Posterior cingulate gyrus (tissue), 11 donors: ENCODE measurements around the gene PIP4K2B.
A peak's percentile ranks its signal among the peaks of the same experiment; 100 is the strongest.

Experiments
- DNase-seq, 10 donors: peaks; one replicate each; pipeline versions ENCODE4 v3.0.0 to v3.0.0-alpha.2; 2020 to 2021; ENCODE audit warnings: mixed read lengths in 3 of 10
- intact Hi-C: fragments of 100-400 bp; cut with DNase I; formaldehyde crosslinking; loops from one replicate; pipeline ENCODE4 v1.15.1; 2023

PIP4K2B gene

DNA sequence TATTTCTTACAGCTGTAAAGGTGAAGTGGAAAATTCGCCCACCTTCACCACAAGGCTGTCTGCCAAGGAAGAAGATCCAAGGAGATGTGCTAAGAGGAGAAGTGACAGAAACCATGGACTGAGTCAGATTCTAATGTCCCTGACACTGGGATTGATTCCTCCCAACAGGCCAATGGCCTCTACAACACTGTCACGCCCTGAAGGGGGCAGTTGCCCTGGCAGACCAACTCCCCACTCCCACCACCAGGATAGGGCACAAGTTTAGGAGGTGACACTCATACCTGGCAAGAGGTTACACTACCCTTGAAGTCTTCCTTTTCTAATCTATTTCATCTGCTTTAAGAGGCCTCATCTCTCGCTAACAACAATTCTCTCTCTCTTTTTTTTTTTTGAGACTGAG, 16.1 kb downstream of the PIP4K2B start:
- DNase-seq, result no peak
- intact Hi-C loops, result no loop called here

DNA sequence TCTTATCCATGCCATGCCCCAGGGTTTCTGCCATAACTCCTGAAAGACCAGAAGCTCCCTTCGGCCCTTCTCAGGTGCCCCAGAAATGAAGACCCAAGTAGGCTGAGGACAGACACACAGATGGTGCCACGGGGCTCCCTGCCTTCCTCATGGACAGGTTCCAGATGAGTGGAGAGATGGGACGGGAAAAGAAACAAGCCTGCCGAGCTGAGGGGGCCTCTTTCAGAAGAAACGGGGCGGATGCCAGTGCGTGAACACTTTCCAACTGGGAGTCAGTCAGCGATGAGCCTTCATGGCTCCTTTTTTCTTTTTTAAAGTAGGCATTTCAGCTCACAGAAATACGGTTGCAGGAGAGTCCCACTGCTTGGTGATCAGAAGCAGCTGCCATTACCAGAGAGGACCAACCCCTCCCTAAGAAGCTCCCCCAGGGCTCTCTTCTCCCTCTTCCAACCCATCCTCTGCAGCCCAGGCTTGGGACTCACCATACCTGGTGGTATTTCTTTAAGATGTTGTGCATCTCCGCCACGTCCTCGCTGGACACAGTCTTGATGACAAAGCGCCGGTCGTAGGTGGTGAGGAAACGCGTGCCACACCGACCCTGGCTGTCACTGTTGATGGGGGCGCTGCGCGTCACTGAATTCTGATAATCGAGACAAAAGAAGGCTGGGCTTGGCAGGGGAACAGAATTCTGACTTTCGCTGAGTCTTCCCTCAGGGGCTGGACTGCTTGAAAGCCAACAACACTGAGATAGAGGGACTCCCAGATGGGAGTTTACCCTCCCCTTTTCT, 19.2 kb downstream of the PIP4K2B start:
- intact Hi-C loops, result loop anchor here (10.0 kb wide), 1 partner anchor 55 kb away; no protein-coding TSS in a partner anchor
- DNase-seq, result peak in 7 of 10 donors; percentile 9 to 83 (median 54)

DNA sequence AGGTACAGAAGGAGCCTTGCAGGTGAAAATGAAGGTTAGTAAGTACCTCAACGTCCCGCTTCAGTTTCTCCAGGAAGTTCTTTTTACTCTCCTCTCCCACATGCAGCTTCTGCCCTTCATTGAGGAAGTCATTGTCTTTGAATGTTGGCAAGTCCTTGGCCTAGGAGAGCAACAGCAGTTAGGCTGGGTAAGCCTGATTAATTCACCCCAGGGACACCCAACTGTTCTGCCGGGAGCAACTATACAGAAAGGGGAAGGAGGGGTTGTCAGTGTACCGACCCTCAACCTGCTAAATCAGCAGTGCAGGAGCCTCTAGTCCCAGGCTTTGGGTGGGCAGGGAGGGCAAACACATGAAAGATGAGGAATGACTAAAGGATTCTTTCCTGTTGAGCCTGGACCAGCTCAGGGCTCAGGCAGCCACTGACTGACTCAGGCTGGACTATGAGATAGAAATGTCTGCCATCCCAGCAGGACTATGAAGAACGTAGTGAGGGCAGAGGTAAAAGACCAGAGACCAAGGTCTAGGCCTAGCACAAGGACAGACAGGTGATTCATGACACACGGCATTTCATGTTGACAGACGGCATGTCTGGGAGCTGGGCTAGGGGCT, 21.6 kb downstream of the PIP4K2B start:
- intact Hi-C loops, result loop anchor here (10.0 kb wide), 1 partner anchor 57 kb away; no protein-coding TSS in a partner anchor

DNA sequence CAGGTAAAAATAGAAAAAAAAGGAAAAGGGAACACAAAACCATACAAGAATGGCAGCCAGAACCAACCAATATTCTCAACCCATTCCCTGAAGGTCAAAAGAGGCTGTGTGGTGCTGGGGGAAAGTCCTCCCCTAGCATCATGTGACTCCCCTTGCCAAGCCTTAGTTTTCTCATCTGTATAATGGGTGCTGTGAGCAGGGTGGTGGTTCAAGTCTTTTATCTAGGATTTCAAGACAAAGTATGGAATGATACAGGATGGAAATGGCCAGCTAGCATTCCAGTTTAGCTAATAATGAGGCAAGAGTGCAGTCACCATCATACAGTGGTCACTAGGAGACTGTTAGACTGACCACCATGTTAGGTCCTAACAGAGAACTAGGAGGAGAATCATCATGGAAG, 26.1 kb downstream of the PIP4K2B start:
- no peak for DNase-seq
- intact Hi-C loops, result loop anchor here (10.0 kb wide), 1 partner anchor 62 kb away; no protein-coding TSS in a partner anchor

More for the DNA sequence above, 21.6 kb downstream of the PIP4K2B start:
- DNase-seq, result peak in 2 of 10 donors; percentile 8 to 24

DNA sequence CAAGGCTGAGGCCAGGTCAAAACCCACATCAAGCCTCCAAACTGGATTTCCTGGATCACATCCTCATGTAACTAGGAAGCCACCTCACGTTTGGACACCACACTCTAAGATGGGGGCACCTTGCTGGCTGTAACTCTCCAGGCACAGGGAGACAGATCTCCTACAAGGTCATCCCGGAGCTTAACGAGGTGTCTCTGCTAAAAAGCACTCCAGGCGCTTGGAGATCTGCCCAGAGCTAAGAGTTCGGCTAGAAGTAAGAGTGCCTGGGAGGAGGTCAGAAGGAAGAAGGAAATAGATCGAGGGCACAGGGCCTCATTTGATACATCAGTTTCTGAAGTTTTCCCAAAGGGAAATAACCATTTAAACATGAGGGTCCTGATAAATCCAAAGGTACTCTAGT, 30.9 kb downstream of the PIP4K2B start:
- DNase-seq, result peak in 1 of 10 donors; percentile 16
- intact Hi-C loops, result no loop called here

DNA sequence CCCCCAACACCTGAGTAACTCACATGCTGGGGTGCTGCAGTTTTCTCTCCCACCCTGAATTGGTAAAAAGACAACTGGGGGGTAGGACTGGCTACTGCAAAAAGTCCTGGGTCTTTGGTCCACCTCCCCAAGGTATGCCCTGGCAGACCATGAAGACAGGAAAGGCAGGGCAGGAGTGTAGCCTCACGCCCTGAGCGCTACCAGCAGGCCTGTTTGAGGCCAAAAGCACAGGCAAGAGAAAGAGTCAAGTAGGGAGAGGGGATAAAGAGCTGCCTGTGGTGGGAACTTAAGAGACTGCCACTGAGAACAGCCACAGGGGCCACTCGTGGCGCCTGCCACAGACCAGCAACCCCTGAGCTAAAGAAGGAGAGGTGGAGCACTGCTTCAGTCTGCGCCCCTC, 33.0 kb downstream of the PIP4K2B start:
- intact Hi-C loops, result no loop called here
- peak in 2 of 10 donors; percentile 52 to 55 for DNase-seq

DNA sequence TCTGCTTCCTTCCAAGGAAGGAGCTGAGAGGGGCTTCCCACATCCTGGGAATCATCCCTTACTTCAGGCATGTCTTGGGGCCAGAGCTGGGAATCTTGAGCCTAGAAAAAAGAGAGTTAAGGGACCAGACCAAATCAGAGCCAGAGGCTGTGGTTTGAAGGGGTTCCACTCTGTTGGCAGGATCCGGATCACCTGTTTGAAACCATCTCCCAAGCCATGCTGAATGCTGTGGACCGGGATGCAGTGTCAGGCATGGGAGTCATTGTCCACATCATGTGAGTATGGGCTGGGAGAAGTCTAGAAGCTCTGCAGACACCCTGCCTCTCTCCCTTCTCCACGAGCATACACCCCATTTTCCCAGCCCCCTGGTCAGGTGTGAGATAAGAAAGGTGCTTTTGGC, 37.1 kb downstream of the PIP4K2B start:
- intact Hi-C loops, result no loop called here
- peak in 2 of 10 donors; percentile 7 to 12 for DNase-seq

DNA sequence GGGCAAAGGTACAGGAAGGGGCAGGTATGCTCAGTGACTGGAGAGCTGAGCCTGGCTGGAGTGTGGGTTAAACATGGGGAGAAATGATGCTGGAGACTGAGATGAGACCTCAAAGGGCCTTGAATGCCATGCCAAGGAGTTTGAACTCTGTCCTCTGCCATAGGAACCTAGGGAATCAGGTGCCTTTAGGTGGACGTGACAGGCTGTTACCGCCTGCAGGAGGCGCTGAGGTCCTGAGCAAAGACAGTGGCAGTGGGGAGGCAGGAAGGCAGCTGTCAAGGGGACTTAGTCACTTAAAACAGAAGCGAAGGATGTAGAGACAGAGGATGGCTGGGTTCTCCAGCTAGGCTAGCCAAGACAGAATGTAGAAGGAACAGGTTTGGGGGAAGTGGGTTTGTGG, 37.7 kb downstream of the PIP4K2B start:
- DNase-seq, result peak in 3 of 10 donors; percentile 6 to 35 (median 8)
- intact Hi-C loops, result no loop called here

DNA sequence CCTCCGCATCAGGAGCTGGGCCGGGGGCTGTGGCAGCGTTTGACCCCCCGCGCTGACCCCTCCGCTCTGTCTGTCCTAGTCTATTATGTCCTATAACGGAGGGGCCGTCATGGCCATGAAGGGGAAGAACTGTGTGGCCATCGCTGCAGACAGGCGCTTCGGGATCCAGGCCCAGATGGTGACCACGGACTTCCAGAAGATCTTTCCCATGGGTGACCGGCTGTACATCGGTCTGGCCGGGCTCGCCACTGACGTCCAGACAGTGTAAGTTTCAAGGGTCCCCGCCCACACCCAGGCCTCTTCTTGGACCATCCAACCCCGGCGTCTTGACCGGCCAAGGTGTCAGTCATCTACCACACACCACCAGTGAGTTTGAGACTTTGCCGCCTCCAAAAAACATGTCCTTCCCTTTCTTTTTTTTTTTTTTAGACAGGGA, 46.3 kb downstream of the PIP4K2B start:
- intact Hi-C loops, result loop anchor here (5.0 kb wide), 1 partner anchor 44 kb away; the partner anchor contains the start of gene PIP4K2B

DNA sequence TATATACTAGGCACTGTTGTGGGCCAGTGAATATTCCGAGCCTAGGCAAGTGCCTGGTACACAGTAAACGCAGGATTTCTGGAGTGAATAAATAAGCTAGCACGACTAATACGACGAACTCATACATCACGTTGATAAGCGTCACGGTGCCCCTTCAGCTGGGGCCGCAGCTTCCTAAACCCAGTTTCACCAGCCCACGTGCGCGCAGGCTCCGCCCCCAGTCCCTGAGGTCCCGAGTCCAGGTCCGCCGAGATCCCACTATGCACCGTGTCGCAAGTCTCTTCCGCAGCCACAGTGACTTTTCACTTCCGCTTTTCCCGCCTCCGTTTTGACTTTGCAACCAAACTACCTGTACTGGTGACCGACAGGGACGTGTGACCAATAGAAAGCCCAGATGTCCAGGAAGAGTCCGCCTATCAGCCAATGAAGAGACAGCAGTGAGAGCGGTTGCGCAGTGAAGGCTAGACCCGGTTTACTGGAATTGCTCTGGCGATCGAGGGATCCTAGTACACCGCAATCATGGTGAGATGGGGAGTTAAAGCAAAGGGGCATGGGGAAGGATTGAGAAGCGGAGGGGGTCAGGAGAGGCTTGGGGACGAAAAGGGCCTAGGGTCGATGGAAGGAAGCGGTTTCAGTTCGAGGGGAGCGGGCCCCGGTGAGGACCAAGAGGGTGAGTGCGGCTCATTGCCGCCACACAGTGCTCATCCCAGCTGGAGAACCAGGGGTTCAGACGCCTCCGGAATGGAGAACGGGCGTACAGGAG, 46.9 kb downstream of the PIP4K2B start, which contains the start of gene PSMB3:
Gene PSMB3 (plus strand): TSS at position 434 of the 763 bp plus-strand sequence. CDS start 86 bp downstream, at position 520.
- intact Hi-C loops, result loop anchor here (5.0 kb wide), 1 partner anchor 45 kb away; the partner anchor contains the start of gene PIP4K2B
- peak; percentile 95 to 99 (median 98) for DNase-seq

More for the DNA sequence above, 46.3 kb downstream of the PIP4K2B start:
- peak in 1 of 10 donors; percentile 76 for DNase-seq

DNA sequence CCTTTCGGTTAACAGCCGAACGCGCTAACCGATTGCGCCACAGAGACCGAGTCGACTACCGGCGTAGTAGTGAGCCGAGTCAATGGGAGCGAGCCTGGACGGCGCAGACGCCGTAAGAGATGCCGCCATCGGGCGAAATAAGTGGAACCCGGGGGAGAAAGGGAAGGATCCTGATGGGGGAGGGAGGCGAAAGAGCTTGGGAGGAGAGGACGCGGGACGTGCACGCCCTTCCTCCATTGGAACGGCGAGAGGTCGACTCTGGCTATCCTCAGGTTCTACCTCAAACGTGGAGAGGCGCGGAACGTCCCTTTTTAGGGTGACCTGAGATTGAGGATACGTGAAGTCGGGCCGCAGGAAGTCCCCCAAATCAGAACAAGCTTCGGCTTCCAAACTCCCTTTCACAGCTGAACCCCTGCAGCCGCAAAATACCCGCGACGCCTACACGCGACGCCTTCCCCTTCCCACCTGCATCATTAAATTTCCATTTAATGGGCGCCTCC, 47.5 kb downstream of the PIP4K2B start:
- peak; percentile 69 to 98 (median 84) for DNase-seq
- intact Hi-C loops, result loop anchor here (5.0 kb wide), 1 partner anchor 45 kb away; the partner anchor contains the start of gene PIP4K2B

DNA sequence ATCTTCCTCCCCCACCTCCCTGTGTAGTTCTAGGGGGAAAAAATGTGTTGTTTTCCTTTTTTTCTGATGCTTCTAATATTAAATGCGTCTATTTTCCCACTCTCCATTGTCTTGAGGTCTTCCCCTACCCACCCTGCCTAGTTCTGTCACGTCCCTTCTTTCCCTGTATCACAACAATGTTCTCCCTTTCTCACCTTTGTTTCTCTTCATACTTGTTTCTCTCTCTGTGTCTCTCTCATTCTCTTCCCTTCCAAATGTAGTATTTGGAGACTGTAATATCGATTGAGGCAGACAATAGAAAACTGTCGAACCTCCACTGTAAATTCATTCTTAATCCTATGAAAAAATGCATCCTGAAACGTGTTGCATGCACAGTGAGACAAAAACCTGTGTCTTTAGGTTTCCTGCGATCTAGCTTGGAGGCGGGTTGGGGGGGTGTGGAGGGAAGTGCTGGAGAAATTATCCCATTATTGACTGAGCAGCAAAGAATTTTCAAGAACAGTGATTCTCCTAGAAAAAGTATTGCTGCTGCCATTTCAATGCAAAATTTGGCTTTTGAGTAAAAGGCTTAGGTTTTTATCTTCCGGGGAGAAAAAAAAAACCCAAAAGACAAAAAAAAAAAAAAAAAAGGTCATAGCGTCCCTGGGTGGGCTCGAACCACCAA, 48.1 kb downstream of the PIP4K2B start:
- no peak for DNase-seq
- intact Hi-C loops, result loop anchor here (5.0 kb wide), 1 partner anchor 46 kb away; the partner anchor contains the start of gene PIP4K2B

DNA sequence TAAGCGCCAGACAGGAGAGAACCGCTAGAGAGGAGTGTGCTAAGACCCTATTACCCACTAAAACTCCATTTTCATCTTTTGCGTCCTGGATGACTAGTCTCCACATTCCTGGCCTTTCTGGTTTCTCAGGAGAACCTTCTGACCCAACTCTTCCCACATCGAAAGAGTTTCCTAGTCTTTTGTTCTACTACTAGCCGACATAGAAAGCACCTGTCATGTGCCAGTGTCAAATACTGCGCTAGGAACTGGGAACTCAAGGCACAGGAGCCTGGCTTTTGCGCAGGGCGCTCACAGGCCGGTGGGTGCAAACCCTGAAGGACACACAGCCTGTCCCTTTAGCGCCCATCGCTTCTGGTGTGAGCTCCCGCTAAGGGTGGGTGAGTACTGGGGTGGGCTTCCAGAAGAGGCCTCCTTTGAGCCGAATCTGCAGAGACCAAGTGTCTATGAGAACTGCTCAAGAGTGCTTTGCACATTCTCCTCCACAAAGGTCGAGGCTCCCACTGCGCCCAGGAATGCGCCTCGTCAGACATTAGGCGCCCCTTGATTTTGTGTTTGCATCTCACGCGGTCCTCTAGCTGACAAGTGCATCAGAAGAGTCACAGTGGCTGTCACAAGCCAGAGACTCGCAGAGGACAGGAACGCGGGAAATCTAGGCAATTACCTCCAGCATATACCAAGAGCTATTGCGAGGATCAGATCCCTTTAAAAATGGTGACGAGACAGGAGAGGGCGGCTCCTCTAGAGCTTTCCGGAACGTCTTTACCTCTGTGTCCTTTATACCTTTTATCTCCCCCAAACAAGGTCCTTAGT, 48.8 kb downstream of the PIP4K2B start:
- DNase-seq, result peak in 3 of 10 donors; percentile 73 to 83 (median 81)
- intact Hi-C loops, result loop anchor here (5.0 kb wide), 1 partner anchor 47 kb away; the partner anchor contains the start of gene PIP4K2B

DNA sequence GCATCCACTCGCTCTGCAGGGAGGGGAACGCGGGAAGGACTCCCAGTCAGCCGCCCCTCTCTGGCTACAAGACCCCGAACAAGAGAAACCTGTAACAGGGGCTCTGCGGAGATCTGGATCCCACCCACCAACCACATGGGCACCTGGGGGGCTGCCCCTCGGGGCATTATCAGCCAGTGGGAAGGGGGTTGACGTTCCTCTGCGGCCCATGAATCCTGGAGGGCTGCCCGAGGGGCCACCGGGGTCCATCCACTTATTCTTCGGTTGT, 49.4 kb downstream of the PIP4K2B start:
- intact Hi-C loops, result loop anchor here (5.0 kb wide), 1 partner anchor 47 kb away; the partner anchor contains the start of gene PIP4K2B
- DNase-seq, result no peak

DNA sequence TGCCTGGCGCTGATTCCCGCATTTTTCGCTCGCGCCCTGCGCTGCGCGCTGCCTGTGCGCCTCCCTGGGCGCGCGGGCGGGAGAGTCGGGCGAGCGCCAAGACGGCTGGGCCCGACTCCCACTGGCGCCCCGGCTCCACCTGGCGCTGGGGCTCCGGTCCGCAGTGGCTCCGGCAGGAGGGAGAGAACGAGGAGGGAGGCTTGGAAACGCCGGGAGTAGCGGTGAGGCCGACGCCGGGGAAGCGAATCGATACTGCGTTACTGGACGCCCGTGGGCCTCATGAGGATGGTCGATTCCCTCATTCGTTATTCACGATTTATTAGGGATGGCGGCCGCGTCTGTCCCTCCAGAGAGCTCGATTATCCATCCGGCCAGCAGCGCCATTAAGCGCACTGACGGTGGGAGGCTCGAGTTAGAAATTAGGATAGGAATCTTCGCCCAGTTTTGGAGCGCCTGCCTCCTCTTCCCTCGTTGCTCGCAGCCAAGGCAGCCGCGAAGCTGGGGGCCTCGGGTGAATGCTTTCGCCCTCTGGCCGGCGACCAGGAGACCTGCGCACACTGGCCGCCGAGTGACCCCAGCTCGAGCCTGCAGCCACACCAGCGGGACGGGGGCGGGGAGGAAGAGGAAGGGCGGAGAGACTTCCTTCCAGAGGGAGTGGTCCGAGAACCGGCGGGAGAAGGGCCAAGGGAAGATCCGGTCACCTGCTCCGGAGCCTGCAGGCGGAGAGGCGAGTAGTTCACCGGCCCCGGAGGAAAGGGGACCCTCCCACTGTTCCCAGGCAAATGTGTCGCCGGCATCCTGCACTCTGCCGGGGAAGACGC, 49.9 kb downstream of the PIP4K2B start:
- intact Hi-C loops, result loop anchor here (5.0 kb wide), 1 partner anchor 48 kb away; the partner anchor contains the start of gene PIP4K2B
- peak in 8 of 10 donors; percentile 34 to 92 (median 60) for DNase-seq

DNA sequence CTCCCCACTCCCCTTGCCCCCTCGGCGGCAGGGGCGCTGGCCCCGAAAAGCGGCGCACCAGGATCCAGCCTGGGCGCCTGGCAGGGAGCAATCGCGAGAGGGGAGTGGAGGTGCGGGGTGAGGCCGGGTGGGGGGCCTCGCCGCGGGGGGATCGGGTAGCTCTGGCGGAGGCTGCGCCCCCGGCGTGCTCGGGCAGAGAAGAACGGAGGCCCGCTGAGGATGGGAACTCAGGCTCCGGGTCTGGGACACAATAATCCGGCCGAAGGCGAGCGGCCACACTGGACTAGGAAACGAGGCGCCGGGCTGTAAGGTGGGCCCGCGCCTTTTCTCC, 50.5 kb downstream of the PIP4K2B start:
- intact Hi-C loops, result no loop called here
- no peak for DNase-seq

DNA sequence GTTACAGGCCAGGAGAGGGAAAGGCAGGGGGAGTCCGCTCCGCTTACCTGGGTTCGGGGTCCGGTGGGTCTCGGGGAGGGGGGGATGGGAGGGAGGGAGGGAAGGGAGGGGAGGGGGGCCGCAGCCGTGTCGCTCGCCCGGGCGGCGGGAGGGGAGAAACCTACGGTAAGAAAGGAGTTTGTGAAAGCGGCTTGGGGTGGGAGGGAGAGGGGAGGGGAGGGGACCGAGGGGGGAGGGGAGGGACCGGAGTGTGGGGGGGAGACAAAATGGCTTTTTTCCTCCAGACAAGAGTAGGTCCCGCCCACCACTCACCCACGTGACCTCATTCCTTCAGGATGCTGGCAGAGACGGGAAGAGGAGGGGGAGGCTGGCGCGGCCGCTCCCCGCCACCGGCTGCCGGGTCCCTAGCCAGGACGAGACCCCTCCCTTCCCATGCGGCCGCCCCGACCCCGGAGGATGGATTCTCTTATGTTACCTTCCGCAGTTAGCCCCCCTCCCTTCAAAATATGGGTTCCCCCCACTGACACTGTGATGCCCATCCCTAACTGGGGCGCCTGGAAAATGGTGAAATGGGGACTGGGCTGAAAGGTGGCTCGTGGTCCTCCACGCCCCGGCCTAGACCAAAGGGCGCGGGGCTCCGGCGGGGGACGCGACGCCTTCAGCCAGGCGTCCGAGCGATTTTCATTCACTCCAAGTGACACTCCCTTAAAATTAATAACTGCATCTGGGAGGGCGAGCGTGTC, 51.0 kb downstream of the PIP4K2B start, which contains the start of gene PCGF2:
Gene PCGF2 (minus strand): TSS at position 188 of the 743 bp plus-strand sequence. CDS start 7,934 bp downstream, outside the sequence.
- intact Hi-C loops, result no loop called here
- peak; percentile 58 to 96 (median 83) for DNase-seq
